SU-DHL-6 (cell line): ENCODE data around the gene SOCS7.
"Not testable (repeated sequence)": the region's sequence is repeated elsewhere in the genome, so short reads cannot be mapped to it uniquely, and the experiment has no call there.

Experiments used
- H2AFZ ChIP-seq: fragments of 200-600 bp; sonication (generic); 2 replicates; pipeline ENCODE4 v1.6.1; 2014; ENCODE audit warnings: low read depth, mild to moderate bottlenecking, moderate library complexity, mixed read lengths, antibody characterized with exemption, low read length; ENCODE audit not compliant: severe bottlenecking
- H3F3A ChIP-seq: fragments of 200-600 bp; shearing (Covaris generic); 2 replicates; pipeline ENCODE4 v1.6.0; 2016; ENCODE audit warnings: antibody characterized with exemption, mild to moderate bottlenecking; ENCODE audit not compliant: insufficient read depth
- H3K27ac ChIP-seq: fragments of 200-600 bp; sonication (generic); 2 replicates; pipeline ENCODE4 v1.5.1; 2016; ENCODE audit warnings: low read depth, mild to moderate bottlenecking, low read length, moderate library complexity, mixed read lengths
- H3K27me3 ChIP-seq: fragments of 200-600 bp; sonication (generic), shearing (Covaris generic); 2 replicates; pipeline ENCODE4 v1.6.0; 2014; ENCODE audit warnings: mild to moderate bottlenecking, low read length
- H3K36me3 ChIP-seq: fragments of 200-600 bp; sonication (generic); 2 replicates; pipeline ENCODE4 v1.6.1; 2014; ENCODE audit warnings: mild to moderate bottlenecking, low read length, mixed read lengths
- H3K4me2 ChIP-seq: fragments of 300-600, 200-600 bp; shearing (Covaris generic), sonication (generic); 2 replicates; pipeline ENCODE4 v1.6.0; 2014; ENCODE audit warnings: low read length, low read depth, mild to moderate bottlenecking; ENCODE audit not compliant: poor library complexity, severe bottlenecking
- H3K4me3 ChIP-seq: fragments of 200-600 bp; sonication (generic); 2 replicates; pipeline ENCODE4 v1.5.1; 2014; ENCODE audit warnings: antibody characterized with exemption, low read length, mild to moderate bottlenecking, mixed read lengths; ENCODE audit not compliant: insufficient read depth, poor library complexity, severe bottlenecking
- H3K79me2 ChIP-seq: fragments of 200-600 bp; sonication (generic); 2 replicates; pipeline ENCODE4 v1.6.1; 2014; ENCODE audit warnings: mild to moderate bottlenecking, low read length, moderate library complexity; ENCODE audit not compliant: insufficient read depth
- H3K9ac ChIP-seq: fragments of 200-600 bp; sonication (generic); 2 replicates; pipeline ENCODE4 v1.7.0; 2014; ENCODE audit warnings: mild to moderate bottlenecking, low read length
- H3K9me2 ChIP-seq: fragments of 200-600 bp; sonication (generic); replicated peaks from 2 replicates; pipeline ENCODE4 v1.6.1; 2014; ENCODE audit warnings: low read length; ENCODE audit not compliant: insufficient read depth
- H3K9me3 ChIP-seq: fragments of 200-600 bp; sonication (generic); 2 replicates; pipeline ENCODE4 v1.6.1; 2014; ENCODE audit warnings: low read length, mixed read lengths; ENCODE audit not compliant: insufficient read depth
- H4K20me1 ChIP-seq: fragments of 200-600 bp; sonication (generic); 2 replicates; pipeline ENCODE4 v1.6.1; 2014; ENCODE audit warnings: low read depth, mild to moderate bottlenecking, antibody characterized with exemption, low read length, moderate library complexity, mixed read lengths
- EZH2phosphoT487 ChIP-seq: fragments of 200-600 bp; sonication (generic), shearing (Covaris generic); conservative IDR thresholded peaks from 2 replicates; pipeline ENCODE4 v1.6.1; 2018; ENCODE audit warnings: mild to moderate bottlenecking, antibody characterized with exemption, low read length, moderate library complexity, mixed read lengths
- TF ChIP-seq, protein P1 (sequence below): fragments of 200-600 bp; sonication (generic); IDR thresholded peaks from one replicate; pipeline ENCODE4 v1.5.1; 2017; ENCODE audit warnings: antibody characterized with exemption, mild to moderate bottlenecking, low read length, moderate library complexity; ENCODE audit not compliant: insufficient read depth, poor library complexity, severe bottlenecking

Gene SOCS7

DNA sequence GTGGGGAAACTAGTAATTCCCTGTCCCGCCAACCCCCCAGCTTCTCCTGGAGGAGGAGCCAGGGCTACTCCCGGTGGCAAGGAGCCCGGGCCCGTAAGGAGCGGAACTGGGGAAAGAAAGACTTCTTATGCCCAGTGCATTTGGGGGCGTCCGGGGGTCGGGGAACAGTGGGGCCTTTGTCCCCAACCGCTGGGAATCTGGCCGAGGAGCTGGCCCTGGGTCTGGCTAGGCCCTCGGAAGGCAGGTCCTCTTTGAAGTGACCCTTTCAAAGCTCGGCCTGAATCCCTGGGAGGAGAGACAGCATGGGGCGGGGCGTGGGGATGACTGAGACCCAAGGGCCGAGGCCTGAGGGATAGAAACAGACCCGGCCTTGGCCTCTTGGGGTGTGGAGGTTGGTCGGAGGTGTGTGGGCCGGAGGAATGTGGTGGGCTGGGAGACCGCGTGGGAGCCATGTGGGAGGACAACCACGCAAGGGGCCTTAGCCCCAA is 82.6 kb downstream of the SOCS7 start:
- no peak overlapping the region for H3K27ac ChIP-seq
- no peaks in the 10 kb centered on the region for H3K9me3 ChIP-seq
- no peak overlapping the region for H3K4me3 ChIP-seq
- TF ChIP-seq, protein P1, sequence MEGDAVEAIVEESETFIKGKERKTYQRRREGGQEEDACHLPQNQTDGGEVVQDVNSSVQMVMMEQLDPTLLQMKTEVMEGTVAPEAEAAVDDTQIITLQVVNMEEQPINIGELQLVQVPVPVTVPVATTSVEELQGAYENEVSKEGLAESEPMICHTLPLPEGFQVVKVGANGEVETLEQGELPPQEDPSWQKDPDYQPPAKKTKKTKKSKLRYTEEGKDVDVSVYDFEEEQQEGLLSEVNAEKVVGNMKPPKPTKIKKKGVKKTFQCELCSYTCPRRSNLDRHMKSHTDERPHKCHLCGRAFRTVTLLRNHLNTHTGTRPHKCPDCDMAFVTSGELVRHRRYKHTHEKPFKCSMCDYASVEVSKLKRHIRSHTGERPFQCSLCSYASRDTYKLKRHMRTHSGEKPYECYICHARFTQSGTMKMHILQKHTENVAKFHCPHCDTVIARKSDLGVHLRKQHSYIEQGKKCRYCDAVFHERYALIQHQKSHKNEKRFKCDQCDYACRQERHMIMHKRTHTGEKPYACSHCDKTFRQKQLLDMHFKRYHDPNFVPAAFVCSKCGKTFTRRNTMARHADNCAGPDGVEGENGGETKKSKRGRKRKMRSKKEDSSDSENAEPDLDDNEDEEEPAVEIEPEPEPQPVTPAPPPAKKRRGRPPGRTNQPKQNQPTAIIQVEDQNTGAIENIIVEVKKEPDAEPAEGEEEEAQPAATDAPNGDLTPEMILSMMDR = no peak
- no peak for TF ChIP-seq EZH2phosphoT487
- H3K9ac ChIP-seq = no peak overlapping the region
- H3K9me2 ChIP-seq = no peaks in the 10 kb centered on the region
- H4K20me1 ChIP-seq = no peaks in the 10 kb centered on the region
- no peak overlapping the region for H2AFZ ChIP-seq
- H3K36me3 ChIP-seq = no peaks in the 10 kb centered on the region
- H3K27me3 ChIP-seq = no peaks in the 10 kb centered on the region
- H3K4me2 ChIP-seq = no peak overlapping the region
- H3F3A ChIP-seq = no peaks in the 10 kb centered on the region
- no peaks in the 10 kb centered on the region for H3K79me2 ChIP-seq

DNA sequence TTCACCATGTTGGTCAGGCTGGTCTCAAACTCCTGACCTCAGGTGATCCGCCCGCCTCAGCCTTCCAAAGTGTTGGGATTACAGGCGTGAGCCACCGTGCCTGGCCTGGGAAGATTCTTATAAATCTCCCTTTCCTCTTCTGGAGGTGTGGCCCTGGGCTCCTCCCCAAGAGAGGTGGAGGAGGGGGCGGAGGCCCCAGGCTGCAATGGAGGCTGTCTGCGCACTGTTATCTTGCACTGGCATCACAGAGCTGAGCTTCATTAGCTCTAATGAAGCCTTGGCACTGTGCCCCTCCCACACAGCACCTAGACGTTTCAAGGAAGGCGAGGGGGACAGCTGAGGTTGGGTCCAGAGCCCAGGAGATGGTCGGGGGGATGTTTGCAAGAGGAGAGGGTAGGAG is 84.2 kb downstream of the SOCS7 start:
- Histone ChIP-seq H3K4me3 (no peak overlapping the region), H3K79me2 (no peaks in the 10 kb centered on the region), H2AFZ (no peak overlapping the region), H3K9me2 (no peaks in the 10 kb centered on the region), H4K20me1 (no peaks in the 10 kb centered on the region), H3K27me3 (no peaks in the 10 kb centered on the region), H3K36me3 (no peaks in the 10 kb centered on the region), H3K4me2 (no peak overlapping the region), H3K27ac (no peak overlapping the region), H3K9ac (no peak overlapping the region), H3F3A (no peaks in the 10 kb centered on the region), H3K9me3 (no peaks in the 10 kb centered on the region)
- TF ChIP-seq, protein P1 = no peak
- no peak for TF ChIP-seq EZH2phosphoT487

DNA sequence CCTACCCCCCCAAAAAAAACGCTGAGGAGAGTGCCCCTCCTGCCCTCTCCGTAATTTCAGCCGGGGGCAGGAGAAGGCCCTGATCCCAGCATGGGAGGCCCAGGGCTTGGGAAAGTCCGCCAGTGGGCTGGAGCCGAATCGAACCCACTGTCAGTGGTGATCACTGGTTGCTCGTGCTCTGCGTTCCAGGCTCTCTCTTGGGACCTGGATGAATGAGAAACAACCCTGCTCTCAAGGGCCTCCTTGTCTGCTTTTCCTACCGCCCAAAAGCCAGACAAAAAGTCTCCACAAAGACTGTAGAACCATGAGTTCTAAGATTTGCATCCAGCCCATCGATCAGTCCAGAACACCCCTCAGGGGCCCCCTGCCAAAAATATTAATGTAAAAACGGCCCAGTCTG is 84.7 kb downstream of the SOCS7 start:
- no peaks in the 10 kb centered on the region for H3K79me2 ChIP-seq
- no peak overlapping the region for H2AFZ ChIP-seq
- H3K4me3 ChIP-seq = no peak overlapping the region
- no peak overlapping the region for H3K4me2 ChIP-seq
- H3K9ac ChIP-seq = no peak overlapping the region
- H4K20me1 ChIP-seq = no peaks in the 10 kb centered on the region
- H3K27ac ChIP-seq = no peak overlapping the region
- H3K27me3 ChIP-seq = no peaks in the 10 kb centered on the region
- H3K36me3 ChIP-seq = no peaks in the 10 kb centered on the region
- H3K9me3 ChIP-seq = no peaks in the 10 kb centered on the region
- H3K9me2 ChIP-seq = no peaks in the 10 kb centered on the region
- no peaks in the 10 kb centered on the region for H3F3A ChIP-seq
- TF ChIP-seq, protein P1 = no peak
- no peak for TF ChIP-seq EZH2phosphoT487

DNA sequence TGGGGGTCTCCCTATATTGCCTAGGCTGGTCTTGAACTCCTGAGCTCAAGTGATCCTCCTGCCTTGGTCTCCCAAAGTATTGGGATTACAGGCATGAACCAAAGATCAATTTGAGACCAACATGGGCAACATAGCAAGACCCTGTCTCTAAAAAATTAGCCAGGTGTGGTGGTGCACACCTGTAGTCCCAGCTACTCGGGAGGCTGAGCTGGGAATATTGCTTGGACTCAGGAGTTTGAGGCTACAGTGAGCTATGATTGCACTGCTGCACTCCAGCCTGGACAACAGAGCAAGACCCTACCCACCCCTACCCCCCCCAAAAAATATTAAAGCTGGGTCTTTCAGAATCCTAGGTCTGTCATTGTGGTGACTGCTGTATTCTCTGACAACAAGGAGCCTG is 85.7 kb downstream of the SOCS7 start:
- H3K79me2 ChIP-seq = not testable (repeated sequence)

More for the DNA sequence above, 85.7 kb downstream of the SOCS7 start:
- H3K4me2 ChIP-seq, H3K27ac ChIP-seq, H4K20me1 ChIP-seq, H3K27me3 ChIP-seq, H3F3A ChIP-seq, H3K9me3 ChIP-seq, H2AFZ ChIP-seq, H3K9me2 ChIP-seq, H3K36me3 ChIP-seq, H3K4me3 ChIP-seq, H3K9ac ChIP-seq: not testable (repeated sequence)
